CD8-positive, alpha-beta memory T cell (primary cell): ENCODE measurements around the gene DPP9. TPM values are rescaled to one million over a fixed set of nuclear protein-coding genes. Genes with fewer than 3 reads are reported as not detected.

Experiments
- CTCF ChIA-PET: fragments of 350-600 bp; sonication (Branson Sonifier 250); formaldehyde crosslinking; loops from one replicate; lab custom pipeline; 2021; ENCODE audit warnings: antibody characterized with exemption; lab: Charles Lee
- POLR2A ChIA-PET: fragments of 350-600 bp; sonication (Branson Sonifier 250); formaldehyde crosslinking; loops from one replicate; lab custom pipeline; 2021; ENCODE audit warnings: antibody characterized with exemption; lab: Charles Lee
- DNase-seq, 5 donors: peaks; one replicate each; pipeline versions ENCODE4 v3.0.0 to v3.0.0-alpha.2; 2020 to 2022; ENCODE audit warnings: mixed read lengths in 1 of 5
- H3K27ac ChIP-seq: one replicate; pipeline ENCODE4 v1.7.0; 2013; ENCODE audit warnings: low read depth, mild to moderate bottlenecking, low read length, moderate library complexity
- H3K27me3 ChIP-seq: 2 replicates; pipeline ENCODE4 v1.7.0; 2013; ENCODE audit warnings: low read length, mild to moderate bottlenecking; ENCODE audit not compliant: insufficient read depth, poor library complexity, severe bottlenecking
- H3K36me3 ChIP-seq: 2 replicates; pipeline ENCODE4 v1.7.0; 2013; ENCODE audit warnings: mild to moderate bottlenecking, low read length, moderate library complexity; ENCODE audit not compliant: insufficient read depth
- H3K4me1 ChIP-seq: 2 replicates; pipeline ENCODE4 v1.7.0; 2013; ENCODE audit warnings: mild to moderate bottlenecking, low read length, moderate library complexity; ENCODE audit not compliant: insufficient read depth
- H3K4me3 ChIP-seq: 2 replicates; pipeline ENCODE4 v1.7.0; 2013; ENCODE audit warnings: mild to moderate bottlenecking, low read length
- H3K9me3 ChIP-seq: 2 replicates; pipeline ENCODE4 v1.7.0; 2013; ENCODE audit warnings: mild to moderate bottlenecking, low read length
- H3K27ac Mint-ChIP-seq, 8 donors: one replicate each; pipeline ENCODE4 v1.8.0; 2020 to 2021; ENCODE audit warnings: mixed read lengths in 8 of 8, mild to moderate bottlenecking in 6 of 8, inconsistent platforms in 3 of 8, moderate library complexity in 3 of 8
- H3K27me3 Mint-ChIP-seq, 2 donors: one replicate each; pipeline ENCODE4 v1.8.0; 2020 to 2021; ENCODE audit warnings: mixed read lengths in 2 of 2, mild to moderate bottlenecking in 1 of 2, moderate library complexity in 1 of 2
- H3K36me3 Mint-ChIP-seq, 3 donors: one replicate each; pipeline ENCODE4 v1.8.0; 2020 to 2021; ENCODE audit warnings: mixed read lengths in 3 of 3, inconsistent platforms in 1 of 3, mild to moderate bottlenecking in 1 of 3
- H3K4me1 Mint-ChIP-seq, 3 donors: one replicate each; pipeline ENCODE4 v1.8.0; 2020 to 2021; ENCODE audit warnings: mixed read lengths in 3 of 3, inconsistent platforms in 1 of 3, mild to moderate bottlenecking in 1 of 3
- H3K4me3 Mint-ChIP-seq, 7 donors: one replicate each; pipeline ENCODE4 v1.8.0; 2020 to 2021; ENCODE audit warnings: mixed read lengths in 7 of 7, mild to moderate bottlenecking in 6 of 7, moderate library complexity in 4 of 7, inconsistent platforms in 2 of 7
- H3K9me3 Mint-ChIP-seq, 5 donors: one replicate each; pipeline ENCODE4 v1.8.0; 2020 to 2022; ENCODE audit warnings: mixed read lengths in 5 of 5, mild to moderate bottlenecking in 3 of 5, moderate library complexity in 2 of 5, inconsistent platforms in 1 of 5
- polyA plus RNA-seq: library from polyadenylated mRNA; unstranded; fragments of 300-500 nt; fragmentation: Illumina TruSeq; gene quantifications from one replicate; pipeline ENCODE4 v1.2.3, GENCODE V29; 2021
- total RNA-seq, 2 experiments: library from RNA; stranded (reverse); gene quantifications; one replicate each; pipeline ENCODE4 v1.2.3, GENCODE V29; 2021

DPP9 gene
- total and polyA plus RNA-seq, 3 experiments from 2014 or later = 32.1 to 105 (median 105) TPM

DNA sequence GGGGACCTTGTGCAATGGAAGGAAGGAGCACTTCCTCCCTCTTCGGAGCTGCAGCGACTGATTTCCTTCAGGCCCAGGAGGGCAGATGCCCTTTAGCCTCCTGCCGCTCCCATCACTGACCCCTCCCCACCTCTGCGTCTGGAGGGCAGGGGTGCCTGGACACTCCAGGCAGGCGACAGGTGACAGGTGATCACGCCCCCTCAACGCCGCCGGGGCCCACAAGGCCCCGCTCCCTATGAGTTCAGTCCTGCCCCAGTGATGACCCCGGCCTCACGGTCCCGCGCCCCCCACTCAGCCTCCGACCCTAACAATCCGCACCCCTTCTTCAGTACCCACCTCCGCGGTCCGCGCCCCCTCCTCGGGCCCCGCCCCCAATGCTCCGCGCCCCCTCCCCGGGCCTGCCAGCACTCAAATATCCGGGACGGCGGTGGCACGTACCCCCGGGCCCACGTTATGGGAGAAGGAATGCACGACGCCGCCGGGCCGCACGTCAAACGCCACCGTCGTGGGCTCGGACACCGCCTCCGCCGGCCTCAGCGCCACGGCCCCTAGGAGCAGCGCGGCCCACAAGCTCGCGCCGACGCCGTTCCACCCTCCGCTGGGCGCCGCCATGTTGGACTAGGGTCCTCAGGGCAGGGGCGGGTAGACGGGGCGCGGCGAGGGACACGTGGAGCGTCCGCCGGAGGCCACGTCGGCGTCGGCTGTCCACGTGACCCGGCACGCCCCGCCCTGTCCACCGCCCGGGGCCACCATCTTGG is 53.7 kb downstream of the DPP9 start, which contains the start of gene MYDGF:
MYDGF (minus strand) TSS at position 620 of the 758 bp plus-strand sequence; CDS start at position 612, 8 bp downstream.
- DNase-seq = peak; percentile 89 to 94 (median 91)
- no peaks in the 10 kb centered on the region for H3K9me3 ChIP-seq
- H3K27ac Mint-ChIP-seq = peak within 1 kb of the TSS; percentile 73 to 98 (median 90)
- H3K27ac ChIP-seq = peak within 1 kb of the TSS; percentile 66
- H3K27me3 Mint-ChIP-seq = peaks cover 0 to 3% of the 10 kb centered on the region in 2 donors
- H3K4me3 Mint-ChIP-seq = peak within 1 kb of the TSS; percentile 83 to 95 (median 88)
- no peaks in the 10 kb centered on the region for H3K9me3 Mint-ChIP-seq
- CTCF ChIA-PET = interaction anchor here (1.8 kb wide), 1 partner anchor 34 kb away, joined by 6 read pairs; no protein-coding TSS in a partner anchor
- POLR2A ChIA-PET = interaction anchor here (0.5 to 0.9 kb wide), 2 partner anchors 37 to 121 kb away, joined by 3 to 10 read pairs; no protein-coding TSS in a partner anchor
- peaks cover 0 to 35% (median 3%) of the 10 kb centered on the region in 3 donors for H3K36me3 Mint-ChIP-seq
- H3K4me1 Mint-ChIP-seq = peaks cover 11 to 23% (median 19%) of the 10 kb centered on the region in 3 donors
- no peaks in the 10 kb centered on the region for H3K27me3 ChIP-seq
- peak within 1 kb of the TSS; percentile 59 for H3K4me3 ChIP-seq
- H3K36me3 ChIP-seq = peaks cover 11% of the 10 kb centered on the region
- peaks cover 18% of the 10 kb centered on the region for H3K4me1 ChIP-seq

DNA sequence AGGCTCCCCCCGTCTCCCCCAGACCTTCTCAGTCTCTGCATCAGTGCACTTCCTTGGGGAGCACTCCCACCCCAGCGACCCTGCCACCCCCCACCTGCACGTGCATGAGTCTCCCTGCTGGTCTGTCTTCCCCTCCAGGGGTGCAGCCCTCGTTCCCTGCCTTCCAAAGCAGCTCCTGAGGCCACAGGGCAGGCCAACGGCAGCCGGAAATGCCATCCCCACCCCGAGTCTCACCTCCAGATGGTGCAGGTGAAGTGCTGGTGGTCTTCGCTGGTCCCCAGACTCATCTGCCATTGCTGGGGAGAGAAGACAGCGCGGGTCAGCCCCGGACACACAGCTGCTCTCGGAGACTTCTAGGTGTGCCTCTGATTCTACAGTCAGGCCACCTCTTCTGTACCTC is 59.0 kb downstream of the DPP9 start:
- Histone ChIP-seq H3K4me3 (no peak overlapping the region), H3K27ac (no peak overlapping the region), H3K4me1 (peaks cover 16% of the 10 kb centered on the region), H3K36me3 (peaks cover 20% of the 10 kb centered on the region), H3K27me3 (no peaks in the 10 kb centered on the region), H3K9me3 (no peaks in the 10 kb centered on the region)
- H3K9me3 Mint-ChIP-seq = no peaks in the 10 kb centered on the region
- H3K36me3 Mint-ChIP-seq = peaks cover 0 to 69% (median 6%) of the 10 kb centered on the region in 3 donors
- H3K4me1 Mint-ChIP-seq = peaks cover 14 to 19% (median 14%) of the 10 kb centered on the region in 3 donors
- ChIA-PET CTCF (no interaction called here), POLR2A (no interaction called here)
- no peaks in the 10 kb centered on the region for H3K27me3 Mint-ChIP-seq
- DNase-seq = no peak
- H3K27ac Mint-ChIP-seq = peak overlapping the region in 2 of 8 donors; percentile 6 to 27
- H3K4me3 Mint-ChIP-seq = no peak overlapping the region

DNA sequence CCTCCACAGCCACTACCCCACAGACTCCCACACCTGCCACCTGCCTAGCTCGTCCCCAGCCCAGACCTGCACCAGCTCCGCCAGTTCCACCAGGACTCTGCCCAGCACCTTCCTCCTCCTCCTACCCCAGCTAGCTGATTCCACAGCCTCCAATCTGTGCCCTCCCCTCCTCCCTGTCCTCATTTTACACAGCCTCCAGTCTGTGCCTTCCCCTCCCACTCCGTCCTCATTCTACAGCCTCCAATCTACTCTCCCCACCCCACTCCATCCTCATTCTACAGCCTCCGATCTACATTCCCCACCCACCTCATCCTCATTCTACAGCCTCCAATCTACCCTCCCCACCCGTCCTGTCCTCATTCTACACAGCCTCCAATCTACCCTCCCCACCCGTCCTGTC is 60.8 kb downstream of the DPP9 start:
- Histone ChIP-seq H3K4me1 (no peaks in the 10 kb centered on the region), H3K4me3 (no peak overlapping the region), H3K27me3 (no peaks in the 10 kb centered on the region), H3K27ac (no peak overlapping the region), H3K36me3 (peaks cover 13% of the 10 kb centered on the region), H3K9me3 (no peaks in the 10 kb centered on the region)
- Mint-ChIP-seq H3K9me3 (no peaks in the 10 kb centered on the region), H3K27me3 (no peaks in the 10 kb centered on the region), H3K27ac (peak overlapping the region in 2 of 8 donors; percentile 51 to 72), H3K4me3 (no peak overlapping the region), H3K36me3 (peaks cover 0 to 75% (median 3%) of the 10 kb centered on the region in 3 donors), H3K4me1 (peaks cover 0 to 3% (median 3%) of the 10 kb centered on the region in 3 donors)
- ChIA-PET POLR2A (no interaction called here), CTCF (no interaction called here)
- DNase-seq = no peak

GRCh38 chr19:4662020-4662695 is 61.5 kb downstream of the DPP9 start:
- ChIA-PET POLR2A (no interaction called here), CTCF (no interaction called here)
- Histone ChIP-seq H3K27me3 (no peaks in the 10 kb centered on the region), H3K36me3 (peaks cover 13% of the 10 kb centered on the region), H3K4me3 (no peak overlapping the region), H3K4me1 (no peaks in the 10 kb centered on the region), H3K27ac (no peak overlapping the region), H3K9me3 (no peaks in the 10 kb centered on the region)
- peaks cover 0 to 74% (median 3%) of the 10 kb centered on the region in 3 donors for H3K36me3 Mint-ChIP-seq
- H3K27ac Mint-ChIP-seq = peak overlapping the region in 3 of 8 donors; percentile 29 to 57 (median 51)
- DNase-seq = no peak
- H3K9me3 Mint-ChIP-seq = no peaks in the 10 kb centered on the region
- H3K27me3 Mint-ChIP-seq = no peaks in the 10 kb centered on the region
- peaks cover 0 to 3% (median 3%) of the 10 kb centered on the region in 3 donors for H3K4me1 Mint-ChIP-seq
- H3K4me3 Mint-ChIP-seq = peak overlapping the region in 1 of 7 donors; percentile 85

DNA sequence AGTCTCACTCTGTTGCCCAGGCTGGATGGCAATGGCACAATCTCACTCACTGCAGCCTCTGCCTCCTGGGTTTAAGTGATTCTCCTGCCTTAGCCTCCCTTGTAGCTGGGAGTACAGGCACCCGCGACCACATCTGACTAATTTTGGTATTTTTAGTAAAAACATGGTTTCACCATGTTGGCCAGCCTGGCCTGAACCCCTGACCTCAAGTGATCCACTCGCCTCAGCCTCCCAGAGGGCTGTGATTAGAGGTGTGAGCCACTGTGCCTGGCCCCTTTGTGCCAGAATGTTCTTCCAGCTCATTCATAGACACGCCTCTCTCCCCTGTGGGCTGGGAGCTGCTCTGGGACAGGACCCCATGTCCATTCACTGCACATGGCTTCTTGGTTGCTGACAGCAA is 62.6 kb downstream of the DPP9 start:
- H3K36me3 ChIP-seq = peaks cover 13% of the 10 kb centered on the region

GRCh38 chr19:4660181-4660791 is 63.4 kb downstream of the DPP9 start:
- Mint-ChIP-seq H3K27ac (peak overlapping the region in 1 of 8 donors; percentile 88), H3K27me3 (no peaks in the 10 kb centered on the region), H3K4me1 (peaks cover 0 to 3% (median 0%) of the 10 kb centered on the region in 3 donors), H3K4me3 (no peak overlapping the region), H3K36me3 (peaks cover 0 to 73% (median 4%) of the 10 kb centered on the region in 3 donors), H3K9me3 (no peaks in the 10 kb centered on the region)
- Histone ChIP-seq H3K27ac (no peak overlapping the region), H3K36me3 (peaks cover 14% of the 10 kb centered on the region), H3K9me3 (no peaks in the 10 kb centered on the region), H3K4me3 (no peak overlapping the region), H3K27me3 (no peaks in the 10 kb centered on the region), H3K4me1 (no peaks in the 10 kb centered on the region)
- DNase-seq = no peak
- POLR2A ChIA-PET = no interaction called here
- CTCF ChIA-PET = no interaction called here

More for the DNA sequence above, 62.6 kb downstream of the DPP9 start:
- Mint-ChIP-seq H3K27me3 (no peaks in the 10 kb centered on the region), H3K36me3 (peaks cover 0 to 74% (median 3%) of the 10 kb centered on the region in 3 donors), H3K9me3 (no peaks in the 10 kb centered on the region), H3K4me1 (peaks cover 0 to 3% (median 3%) of the 10 kb centered on the region in 3 donors), H3K4me3 (peak overlapping the region in 1 of 7 donors; percentile 62), H3K27ac (peak overlapping the region in 3 of 8 donors; percentile 5 to 29 (median 29))
- Histone ChIP-seq H3K4me3 (no peak overlapping the region), H3K4me1 (no peaks in the 10 kb centered on the region), H3K9me3 (no peaks in the 10 kb centered on the region), H3K27ac (no peak overlapping the region), H3K27me3 (no peaks in the 10 kb centered on the region)
- no peak for DNase-seq
- ChIA-PET CTCF (no interaction called here), POLR2A (no interaction called here)

DNA sequence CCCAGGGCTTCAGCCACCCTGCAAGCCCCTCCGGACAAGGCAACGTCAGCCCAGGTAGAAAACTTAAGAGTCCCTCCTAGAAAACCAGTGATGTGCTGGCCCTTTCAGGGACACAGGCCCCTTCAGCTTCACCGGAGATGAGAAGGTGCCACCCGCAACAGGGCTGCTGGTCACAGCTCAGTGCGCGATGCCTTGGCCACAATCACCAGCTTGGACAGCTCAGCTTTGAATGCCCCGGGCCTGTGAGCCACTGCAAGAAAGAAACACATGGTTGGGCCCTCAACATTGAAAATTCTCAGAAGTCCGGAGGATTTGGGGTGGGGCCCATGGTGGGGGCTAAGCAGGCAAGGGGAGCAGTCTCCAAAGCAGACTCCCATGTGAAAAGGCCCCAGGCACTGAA is 65.8 kb downstream of the DPP9 start:
- CTCF ChIA-PET = interaction anchor here (1.0 kb wide), 1 partner anchor 22 kb away, joined by 3 read pairs; no protein-coding TSS in a partner anchor
- H3K27me3 Mint-ChIP-seq = no peaks in the 10 kb centered on the region
- H3K27ac Mint-ChIP-seq = peak overlapping the region in 3 of 8 donors; percentile 3 to 61 (median 29)
- Histone ChIP-seq H3K9me3 (no peaks in the 10 kb centered on the region), H3K4me1 (no peaks in the 10 kb centered on the region), H3K36me3 (peaks cover 13% of the 10 kb centered on the region), H3K4me3 (no peak overlapping the region), H3K27me3 (no peaks in the 10 kb centered on the region), H3K27ac (no peak overlapping the region)
- DNase-seq = no peak
- peaks cover 0 to 5% (median 3%) of the 10 kb centered on the region in 3 donors for H3K4me1 Mint-ChIP-seq
- no peak overlapping the region for H3K4me3 Mint-ChIP-seq
- no peaks in the 10 kb centered on the region for H3K9me3 Mint-ChIP-seq
- H3K36me3 Mint-ChIP-seq = peaks cover 4 to 80% (median 12%) of the 10 kb centered on the region in 3 donors
- POLR2A ChIA-PET = no interaction called here
